Measurements from ENCODE around the gene MT1F.

The MT1F gene

DNA sequence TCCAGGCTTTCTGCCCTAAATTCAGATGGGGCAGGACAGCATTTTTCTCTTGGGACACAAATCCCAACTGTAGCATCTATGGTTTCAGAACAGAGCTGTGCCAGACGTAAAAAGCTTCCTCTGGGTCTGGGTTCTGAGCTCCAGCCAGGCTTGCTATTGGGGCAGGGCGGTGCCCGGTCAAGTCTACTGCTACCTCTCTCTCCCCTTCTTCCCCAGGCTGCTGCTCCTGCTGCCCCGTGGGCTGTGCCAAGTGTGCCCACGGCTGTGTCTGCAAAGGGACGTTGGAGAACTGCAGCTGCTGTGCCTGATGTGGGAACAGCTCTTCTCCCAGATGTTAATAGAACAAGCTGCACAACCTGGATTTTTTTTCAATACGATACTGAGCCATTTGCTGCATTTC, 24.2 kb upstream of the MT1F start:
- H3K27ac ChIP-seq: no peak overlapping the region
- no peak for TF ChIP-seq CTCF (conservative IDR thresholded peaks at IDR 0.05)

GRCh38 chr16:56634715-56635440, 22.9 kb upstream of the MT1F start:
- no peak overlapping the region for H3K27ac ChIP-seq
- no peak for TF ChIP-seq CTCF (conservative IDR thresholded peaks at IDR 0.05)

GRCh38 chr16:56635441-56635967, 22.3 kb upstream of the MT1F start:
- no peak overlapping the region for H3K27ac ChIP-seq
- no peak for TF ChIP-seq CTCF (conservative IDR thresholded peaks at IDR 0.05)

DNA sequence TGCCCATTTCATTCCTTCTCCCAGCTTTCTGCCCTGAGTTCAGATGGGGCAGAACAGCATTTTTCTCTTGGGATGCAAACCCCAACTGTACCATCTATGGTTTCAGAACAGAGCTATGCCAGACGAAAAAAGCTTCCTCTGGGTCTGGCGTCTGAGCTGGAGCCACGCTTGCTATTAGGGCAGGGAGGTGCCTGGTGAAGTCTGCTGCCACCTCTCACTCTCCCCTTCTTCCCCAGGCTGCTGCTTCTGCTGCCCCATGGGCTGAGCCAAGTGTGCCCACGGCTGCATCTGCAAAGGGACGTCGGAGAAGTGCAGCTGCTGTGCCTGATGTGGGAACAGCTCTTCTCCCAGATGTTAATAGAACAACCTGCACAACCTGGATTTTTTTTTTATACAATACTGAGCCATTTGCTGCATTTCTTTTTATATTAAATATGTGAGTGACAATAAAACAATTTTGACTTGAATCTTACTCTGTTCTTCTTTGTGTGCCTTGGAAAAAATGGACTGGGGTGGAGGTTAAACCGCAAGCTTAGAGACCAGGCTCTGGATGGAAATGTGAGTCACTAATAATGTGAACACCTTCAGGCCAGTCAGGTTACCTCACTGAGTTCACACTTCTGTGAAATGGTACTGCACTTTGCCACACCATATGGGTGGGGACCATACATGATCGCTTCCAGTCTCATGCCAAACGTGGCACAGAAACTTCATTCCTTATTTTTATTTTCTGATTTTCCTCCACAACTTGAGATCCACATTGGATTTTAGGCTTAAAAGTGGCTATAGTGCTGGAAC, 20.9 kb upstream of the MT1F start:
- H3K27ac ChIP-seq: no peak overlapping the region
- TF ChIP-seq CTCF (conservative IDR thresholded peaks at IDR 0.05): no peak

- peak within 1 kb of the TSS; percentile 36 for H3K27ac ChIP-seq
- no peak for TF ChIP-seq CTCF (conservative IDR thresholded peaks at IDR 0.05)
Observed at GRCh38 chr16:56637814-56638750, 19.7 kb upstream of the MT1F start, which contains the start of gene MT1A. Gene MT1A, plus strand, starts transcription at chr16:56638666. Its CDS starts 73 bp downstream, at chr16:56638739.

DNA sequence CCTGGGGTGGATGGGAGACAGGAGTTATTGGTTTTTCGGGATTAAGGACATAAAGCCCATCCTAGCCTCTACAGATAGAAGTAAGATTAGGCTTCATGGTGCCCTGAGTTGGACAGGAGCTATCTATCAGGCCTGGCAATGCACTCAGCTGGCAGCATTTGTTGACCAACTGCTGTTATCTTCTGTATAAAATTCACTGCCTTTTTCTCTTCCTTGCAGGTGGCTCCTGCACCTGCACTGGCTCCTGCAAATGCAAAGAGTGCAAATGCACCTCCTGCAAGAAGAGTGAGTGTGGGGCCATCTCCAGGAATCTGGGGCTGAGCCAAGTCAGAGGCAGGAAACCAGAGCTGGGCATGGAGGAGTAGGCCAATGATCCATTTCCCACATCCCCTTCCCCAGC, 18.7 kb upstream of the MT1F start:
- no peak for TF ChIP-seq CTCF (conservative IDR thresholded peaks at IDR 0.05)

More for the DNA sequence above, 18.7 kb upstream of the MT1F start:
- H3K27ac ChIP-seq: peak overlapping the region; percentile 36
